ENCODE data around the gene STIM2.

DNA sequence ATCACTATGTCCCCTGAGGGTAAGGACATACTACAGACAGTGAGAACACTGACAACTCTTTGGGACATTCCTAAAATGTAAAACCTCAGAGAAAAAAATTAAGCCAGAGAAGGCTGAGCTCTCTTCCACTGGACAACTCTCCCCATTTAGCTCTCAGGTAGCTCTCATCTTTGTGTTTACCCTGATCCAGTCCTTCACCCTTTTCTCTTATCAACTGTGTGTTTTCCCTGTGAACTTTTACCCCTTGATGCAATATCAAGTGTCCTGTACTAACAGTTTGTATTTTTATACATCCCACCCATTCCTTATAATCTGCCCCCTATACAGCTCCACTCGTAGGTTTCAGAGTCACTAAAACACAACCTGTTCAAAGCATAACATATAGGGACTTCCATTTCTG is 182.6 kb downstream of the STIM2 start:
- TF ChIP-seq FOXM1 (IDR thresholded peaks at IDR 0.05; ENCODE audit: borderline replicate concordance, low read depth) (no peak), TCF12 (IDR thresholded peaks at IDR 0.05; ENCODE audit: low read depth) (no peak), NFIC (IDR thresholded peaks at IDR 0.05) (no peak), EGR1 (IDR thresholded peaks at IDR 0.05) (no peak), RAD21 (IDR thresholded peaks at IDR 0.05; ENCODE audit: low read depth) (no peak), CREB1 (IDR thresholded peaks at IDR 0.05; ENCODE audit: low read depth) (no peak), YY1 (IDR thresholded peaks at IDR 0.05; ENCODE audit: low read depth) (no peak), CEBPB (IDR thresholded peaks at IDR 0.05) (no peak), TAF1 (IDR thresholded peaks at IDR 0.05; ENCODE audit: low read depth) (no peak), EP300 (IDR thresholded peaks at IDR 0.05; ENCODE audit: borderline replicate concordance) (no peak), TEAD4 (IDR thresholded peaks at IDR 0.05) (no peak)
- TF ChIP-seq, protein P1, sequence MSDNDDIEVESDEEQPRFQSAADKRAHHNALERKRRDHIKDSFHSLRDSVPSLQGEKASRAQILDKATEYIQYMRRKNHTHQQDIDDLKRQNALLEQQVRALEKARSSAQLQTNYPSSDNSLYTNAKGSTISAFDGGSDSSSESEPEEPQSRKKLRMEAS (IDR thresholded peaks at IDR 0.05), result no peak
- TF ChIP-seq, protein P2, sequence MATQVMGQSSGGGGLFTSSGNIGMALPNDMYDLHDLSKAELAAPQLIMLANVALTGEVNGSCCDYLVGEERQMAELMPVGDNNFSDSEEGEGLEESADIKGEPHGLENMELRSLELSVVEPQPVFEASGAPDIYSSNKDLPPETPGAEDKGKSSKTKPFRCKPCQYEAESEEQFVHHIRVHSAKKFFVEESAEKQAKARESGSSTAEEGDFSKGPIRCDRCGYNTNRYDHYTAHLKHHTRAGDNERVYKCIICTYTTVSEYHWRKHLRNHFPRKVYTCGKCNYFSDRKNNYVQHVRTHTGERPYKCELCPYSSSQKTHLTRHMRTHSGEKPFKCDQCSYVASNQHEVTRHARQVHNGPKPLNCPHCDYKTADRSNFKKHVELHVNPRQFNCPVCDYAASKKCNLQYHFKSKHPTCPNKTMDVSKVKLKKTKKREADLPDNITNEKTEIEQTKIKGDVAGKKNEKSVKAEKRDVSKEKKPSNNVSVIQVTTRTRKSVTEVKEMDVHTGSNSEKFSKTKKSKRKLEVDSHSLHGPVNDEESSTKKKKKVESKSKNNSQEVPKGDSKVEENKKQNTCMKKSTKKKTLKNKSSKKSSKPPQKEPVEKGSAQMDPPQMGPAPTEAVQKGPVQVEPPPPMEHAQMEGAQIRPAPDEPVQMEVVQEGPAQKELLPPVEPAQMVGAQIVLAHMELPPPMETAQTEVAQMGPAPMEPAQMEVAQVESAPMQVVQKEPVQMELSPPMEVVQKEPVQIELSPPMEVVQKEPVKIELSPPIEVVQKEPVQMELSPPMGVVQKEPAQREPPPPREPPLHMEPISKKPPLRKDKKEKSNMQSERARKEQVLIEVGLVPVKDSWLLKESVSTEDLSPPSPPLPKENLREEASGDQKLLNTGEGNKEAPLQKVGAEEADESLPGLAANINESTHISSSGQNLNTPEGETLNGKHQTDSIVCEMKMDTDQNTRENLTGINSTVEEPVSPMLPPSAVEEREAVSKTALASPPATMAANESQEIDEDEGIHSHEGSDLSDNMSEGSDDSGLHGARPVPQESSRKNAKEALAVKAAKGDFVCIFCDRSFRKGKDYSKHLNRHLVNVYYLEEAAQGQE (IDR thresholded peaks at IDR 0.05; ENCODE audit: low read depth), result no peak
- TF ChIP-seq, protein P3, sequence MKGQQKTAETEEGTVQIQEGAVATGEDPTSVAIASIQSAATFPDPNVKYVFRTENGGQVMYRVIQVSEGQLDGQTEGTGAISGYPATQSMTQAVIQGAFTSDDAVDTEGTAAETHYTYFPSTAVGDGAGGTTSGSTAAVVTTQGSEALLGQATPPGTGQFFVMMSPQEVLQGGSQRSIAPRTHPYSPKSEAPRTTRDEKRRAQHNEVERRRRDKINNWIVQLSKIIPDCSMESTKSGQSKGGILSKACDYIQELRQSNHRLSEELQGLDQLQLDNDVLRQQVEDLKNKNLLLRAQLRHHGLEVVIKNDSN (IDR thresholded peaks at IDR 0.05), result no peak
